ENCODE measurements around the gene GLIS1. TPM values are rescaled to one million over a fixed set of nuclear protein-coding genes. Genes with fewer than 3 reads are reported as not detected.

Gene GLIS1
- polyA plus RNA-seq, 3 donors, result not detected

DNA sequence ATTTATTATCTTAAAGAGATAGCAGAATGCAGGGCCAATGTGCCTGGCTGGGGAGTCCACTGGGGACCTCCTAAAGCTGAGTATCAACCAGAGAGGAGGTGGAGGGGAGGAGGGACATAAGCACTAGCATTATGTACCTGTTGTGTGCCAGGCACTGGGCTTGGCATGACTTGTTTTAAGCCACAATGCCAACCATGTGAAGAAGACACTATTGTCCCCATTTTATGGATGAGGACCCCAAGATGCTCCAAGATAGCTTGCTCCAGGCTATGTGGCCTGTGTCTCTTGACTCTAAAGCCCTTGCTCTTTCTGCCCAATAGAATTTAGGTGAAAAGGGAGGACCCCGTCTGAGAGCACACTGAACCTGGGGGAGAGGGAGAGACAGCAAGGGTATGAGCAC is 111.3 kb downstream of the GLIS1 start:
- Histone ChIP-seq H3K9ac (ENCODE audit: insufficient read depth, low read length, poor library complexity, severe bottlenecking) (no peak overlapping the region), H4K20me1 (ENCODE audit: insufficient read depth, low read length) (no peaks in the 10 kb centered on the region), H3K9me3 (replicated peaks in 1 of 2; ENCODE audit: control insufficient read depth in 1 of 2, insufficient read depth in 1 of 2, low read length in 2 of 2) (no peaks in the 10 kb centered on the region), H3K4me1 (ENCODE audit: control insufficient read depth in 1 of 2, insufficient read depth in 2 of 2, low read length in 2 of 2) (no peaks in the 10 kb centered on the region), H3K4me3 (replicated peaks in 1 of 3; ENCODE audit: low read depth in 2 of 3, low read length in 3 of 3) (no peak overlapping the region), H3K27me3 (ENCODE audit: control insufficient read depth in 2 of 2, insufficient read depth in 2 of 2, low read length in 2 of 2) (no peaks in the 10 kb centered on the region), H3K27ac (ENCODE audit: low read depth in 1 of 2, low read length in 2 of 2) (no peak overlapping the region), H3K4me2 (replicated peaks; ENCODE audit: extremely low read depth, low read length, poor library complexity, severe bottlenecking) (no peak overlapping the region), H3K36me3 (replicated peaks in 1 of 2; ENCODE audit: control insufficient read depth in 1 of 2, insufficient read depth in 2 of 2, low read length in 2 of 2) (no peaks in the 10 kb centered on the region), H2AFZ (ENCODE audit: insufficient read depth, low read depth, low read length, poor library complexity, severe bottlenecking) (no peak overlapping the region), H3K79me2 (ENCODE audit: insufficient read depth, low read length) (no peaks in the 10 kb centered on the region)
- intact Hi-C loops (cut with micrococcal nuclease), result no loop called here
- Mint-ChIP-seq H3K4me1 (no peaks in the 10 kb centered on the region), H3K27ac (no peak overlapping the region), H3K4me3 (no peak overlapping the region), H3K9me3 (no peaks in the 10 kb centered on the region), H3K36me3 (no peaks in the 10 kb centered on the region), H3K27me3 (ENCODE audit: low read depth in 3 of 3) (peaks cover 0 to 3% (median 1%) of the 10 kb centered on the region in 3 donors)
- no peak for TF ChIP-seq CTCF (IDR thresholded peaks at IDR 0.05)
- WGBS (ENCODE audit: insufficient coverage), result 89% methylated on average over 1 of the region's 1 CpG
- DNase-seq, result no peak

- 97% methylated on average over 8 of the region's 13 CpGs for WGBS (ENCODE audit: insufficient coverage)
- no peak for TF ChIP-seq CTCF (IDR thresholded peaks at IDR 0.05)
- intact Hi-C loops (cut with micrococcal nuclease), result no loop called here
- Mint-ChIP-seq H3K27ac (no peak overlapping the region), H3K9me3 (no peaks in the 10 kb centered on the region), H3K36me3 (no peaks in the 10 kb centered on the region), H3K4me3 (no peak overlapping the region), H3K27me3 (ENCODE audit: low read depth in 3 of 3) (peaks cover 0 to 3% (median 1%) of the 10 kb centered on the region in 3 donors), H3K4me1 (no peaks in the 10 kb centered on the region)
- Histone ChIP-seq H3K9ac (ENCODE audit: insufficient read depth, low read length, poor library complexity, severe bottlenecking) (no peak overlapping the region), H3K4me2 (replicated peaks; ENCODE audit: extremely low read depth, low read length, poor library complexity, severe bottlenecking) (no peak overlapping the region), H3K79me2 (ENCODE audit: insufficient read depth, low read length) (no peaks in the 10 kb centered on the region), H3K27ac (ENCODE audit: low read depth in 1 of 2, low read length in 2 of 2) (no peak overlapping the region), H4K20me1 (ENCODE audit: insufficient read depth, low read length) (no peaks in the 10 kb centered on the region), H3K4me1 (ENCODE audit: control insufficient read depth in 1 of 2, insufficient read depth in 2 of 2, low read length in 2 of 2) (no peaks in the 10 kb centered on the region), H3K4me3 (replicated peaks in 1 of 3; ENCODE audit: low read depth in 2 of 3, low read length in 3 of 3) (no peak overlapping the region), H3K36me3 (replicated peaks in 1 of 2; ENCODE audit: control insufficient read depth in 1 of 2, insufficient read depth in 2 of 2, low read length in 2 of 2) (no peaks in the 10 kb centered on the region), H3K27me3 (ENCODE audit: control insufficient read depth in 2 of 2, insufficient read depth in 2 of 2, low read length in 2 of 2) (no peaks in the 10 kb centered on the region), H2AFZ (ENCODE audit: insufficient read depth, low read depth, low read length, poor library complexity, severe bottlenecking) (no peak overlapping the region), H3K9me3 (replicated peaks in 1 of 2; ENCODE audit: control insufficient read depth in 1 of 2, insufficient read depth in 1 of 2, low read length in 2 of 2) (no peaks in the 10 kb centered on the region)
- DNase-seq, result no peak
Observed at GRCh38 chr1:53627031-53627430, 111.9 kb downstream of the GLIS1 start.
